Hematopoietic multipotent progenitor cell (in vitro differentiated cells): Measurements from ENCODE around the gene YARS2. TPM values are rescaled to one million over a fixed set of nuclear protein-coding genes. Genes with fewer than 3 reads are reported as not detected.
A peak's percentile ranks its signal among the peaks of the same experiment; 100 is the strongest.
"Not testable (repeated sequence)": the region's sequence is repeated elsewhere in the genome, so short reads cannot be mapped to it uniquely, and the experiment has no call there.

Experiments used
- DNase-seq, 3 donors: peaks; one replicate each; pipeline ENCODE4 v3.0.0-alpha.2; 2011 to 2015; ENCODE audit warnings: low read depth in 2 of 3, low spot score in 2 of 3
- total RNA-seq: library from RNA; depleted of rRNA; stranded (reverse); fragments of >200 nt; gene quantifications from one replicate; pipeline ENCODE4 v1.2.3, GENCODE V29; 2012

The YARS2 gene
- total RNA-seq, 1 donor: 47.4 TPM

GRCh38 chr12:32754111-32754510 is 1.6 kb downstream of the YARS2 start:
- DNase-seq: no peak

- DNase-seq: no peak
These were observed 2.1 kb downstream of the YARS2 start for GRCh38 chr12:32753605-32754004.

GRCh38 chr12:32743264-32743663 is 12.4 kb downstream of the YARS2 start:
- no peak for DNase-seq

- DNase-seq: no peak
These were observed 13.6 kb downstream of the YARS2 start for GRCh38 chr12:32742133-32742532.

- DNase-seq: no peak
These were observed 16.4 kb downstream of the YARS2 start for GRCh38 chr12:32739279-32739678.

GRCh38 chr12:32737715-32738114 is 18.0 kb downstream of the YARS2 start:
- DNase-seq: no peak

GRCh38 chr12:32736445-32736844 is 19.3 kb downstream of the YARS2 start:
- no peak for DNase-seq

GRCh38 chr12:32734952-32735351 is 20.7 kb downstream of the YARS2 start:
- no peak for DNase-seq

- no peak for DNase-seq
These were observed 28.5 kb downstream of the YARS2 start for GRCh38 chr12:32727237-32727636.

- no peak for DNase-seq
These were observed 29.4 kb downstream of the YARS2 start for GRCh38 chr12:32726286-32726685.

GRCh38 chr12:32725308-32725707 is 30.4 kb downstream of the YARS2 start:
- not testable (repeated sequence) for DNase-seq

GRCh38 chr12:32718926-32719325 is 36.8 kb downstream of the YARS2 start:
- no peak for DNase-seq

- DNase-seq: no peak
These were observed 40.9 kb downstream of the YARS2 start for GRCh38 chr12:32714772-32715171.

GRCh38 chr12:32708926-32709325 is 46.8 kb downstream of the YARS2 start:
- no peak for DNase-seq

GRCh38 chr12:32706335-32707024 is 49.2 kb downstream of the YARS2 start:
- no peak for DNase-seq

GRCh38 chr12:32705783-32706182 is 49.9 kb downstream of the YARS2 start:
- no peak for DNase-seq

GRCh38 chr12:32702946-32703345 is 52.8 kb downstream of the YARS2 start:
- peak in 1 of 3 donors; percentile 32 for DNase-seq

GRCh38 chr12:32702473-32702872 is 53.2 kb downstream of the YARS2 start:
- DNase-seq: peak in 2 of 3 donors; percentile 16 to 44

- not testable (repeated sequence) for DNase-seq
These were observed 56.3 kb downstream of the YARS2 start for GRCh38 chr12:32699437-32699836.

GRCh38 chr12:32698285-32698684 is 57.4 kb downstream of the YARS2 start:
- peak in 1 of 3 donors; percentile 31 for DNase-seq

GRCh38 chr12:32697445-32697844 is 58.3 kb downstream of the YARS2 start:
- DNase-seq: no peak
